ENCODE data around the gene C10orf62. TPM values are rescaled to one million over a fixed set of nuclear protein-coding genes. Genes with fewer than 3 reads are reported as not detected.

The C10orf62 gene
- total and polyA plus RNA-seq, 2 experiments from 2014 or later, result 0.30 TPM; not detected in 1

- Histone ChIP-seq H3K36me3 (no peaks in the 10 kb centered on the region), H3K27me3 (no peaks in the 10 kb centered on the region), H3K27ac (no peak overlapping the region), H3K9me3 (ENCODE audit: low read depth) (no peaks in the 10 kb centered on the region), H3K4me1 (ENCODE audit: low read depth) (no peaks in the 10 kb centered on the region), H3K4me3 (no peak overlapping the region)
- no peak for DNase-seq (ENCODE audit: low read depth in 1 of 2, low spot score in 1 of 2)
- TF ChIP-seq CTCF (IDR thresholded peaks at IDR 0.05; ENCODE audit: low read depth, low read length), result no peak
Observed at GRCh38 chr10:97564776-97565175, 24.7 kb upstream of the C10orf62 start.

GRCh38 chr10:97566336-97566996 is 23.1 kb upstream of the C10orf62 start:
- Histone ChIP-seq H3K4me3 (no peak overlapping the region), H3K36me3 (no peaks in the 10 kb centered on the region), H3K27ac (no peak overlapping the region), H3K4me1 (ENCODE audit: low read depth) (no peaks in the 10 kb centered on the region), H3K9me3 (ENCODE audit: low read depth) (no peaks in the 10 kb centered on the region), H3K27me3 (no peaks in the 10 kb centered on the region)
- no peak for TF ChIP-seq CTCF (IDR thresholded peaks at IDR 0.05; ENCODE audit: low read depth, low read length)
- DNase-seq (ENCODE audit: low read depth in 1 of 2, low spot score in 1 of 2), result no peak

- H3K4me1 ChIP-seq (ENCODE audit: low read depth), result no peaks in the 10 kb centered on the region
- DNase-seq (ENCODE audit: low read depth in 1 of 2, low spot score in 1 of 2), result no peak
- no peak overlapping the region for H3K27ac ChIP-seq
- H3K9me3 ChIP-seq (ENCODE audit: low read depth), result no peaks in the 10 kb centered on the region
- no peaks in the 10 kb centered on the region for H3K36me3 ChIP-seq
- H3K4me3 ChIP-seq, result no peak overlapping the region
- H3K27me3 ChIP-seq, result no peaks in the 10 kb centered on the region
- TF ChIP-seq CTCF (IDR thresholded peaks at IDR 0.05; ENCODE audit: low read depth, low read length), result no peak
Observed at GRCh38 chr10:97567891-97568290, 21.6 kb upstream of the C10orf62 start.

- no peak for DNase-seq (ENCODE audit: low read depth in 1 of 2, low spot score in 1 of 2)
Observed at GRCh38 chr10:97570146-97570788, 19.3 kb upstream of the C10orf62 start.

GRCh38 chr10:97570789-97571471 is 18.6 kb upstream of the C10orf62 start:
- DNase-seq (ENCODE audit: low read depth in 1 of 2, low spot score in 1 of 2), result no peak
- Histone ChIP-seq H3K4me1 (ENCODE audit: low read depth) (peaks cover 6% of the 10 kb centered on the region), H3K27ac (no peak overlapping the region), H3K36me3 (no peaks in the 10 kb centered on the region), H3K27me3 (no peaks in the 10 kb centered on the region), H3K4me3 (no peak overlapping the region), H3K9me3 (ENCODE audit: low read depth) (no peaks in the 10 kb centered on the region)
- TF ChIP-seq CTCF (IDR thresholded peaks at IDR 0.05; ENCODE audit: low read depth, low read length), result no peak

More at GRCh38 chr10:97570146-97570788, 19.3 kb upstream of the C10orf62 start:
- peaks cover 6% of the 10 kb centered on the region for H3K4me1 ChIP-seq (ENCODE audit: low read depth)
- no peak for TF ChIP-seq CTCF (IDR thresholded peaks at IDR 0.05; ENCODE audit: low read depth, low read length)
- H3K27me3 ChIP-seq, result no peaks in the 10 kb centered on the region
- H3K27ac ChIP-seq, result no peak overlapping the region
- H3K36me3 ChIP-seq, result no peaks in the 10 kb centered on the region
- no peaks in the 10 kb centered on the region for H3K9me3 ChIP-seq (ENCODE audit: low read depth)
- no peak overlapping the region for H3K4me3 ChIP-seq

All from cardiac muscle cell (in vitro differentiated cells and primary cell).